Measurements from ENCODE around the gene TOMM34.

The TOMM34 gene

GRCh38 chr20:44932916-44933315 is 27.3 kb downstream of the TOMM34 start:
- no peak for DNase-seq (ENCODE audit: low read depth in 2 of 2, low spot score in 1 of 2)

DNA sequence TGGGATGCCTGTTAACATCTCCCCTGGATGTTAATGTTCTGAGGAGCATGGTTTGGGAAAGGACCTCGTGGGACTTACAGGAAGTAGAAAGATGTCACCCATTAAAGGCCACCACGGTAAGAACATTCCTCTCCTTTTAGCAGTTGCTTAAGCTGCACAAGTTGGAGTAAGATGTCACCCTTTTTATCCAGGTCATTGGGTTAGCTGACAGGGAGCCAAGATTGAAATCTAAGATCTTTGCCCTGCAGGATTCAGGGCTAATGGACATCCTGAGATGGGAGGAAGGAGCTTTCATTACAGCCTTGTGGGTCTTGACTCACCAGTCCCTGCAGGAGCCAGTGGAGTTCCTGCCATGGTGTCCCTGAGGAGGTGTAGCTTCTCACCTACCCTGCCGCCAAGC is 28.3 kb downstream of the TOMM34 start:
- no peak for DNase-seq (ENCODE audit: low read depth in 2 of 2, low spot score in 1 of 2)

- no peak for DNase-seq (ENCODE audit: low read depth in 2 of 2, low spot score in 1 of 2)
These were observed 29.6 kb downstream of the TOMM34 start for GRCh38 chr20:44930517-44931168.

DNA sequence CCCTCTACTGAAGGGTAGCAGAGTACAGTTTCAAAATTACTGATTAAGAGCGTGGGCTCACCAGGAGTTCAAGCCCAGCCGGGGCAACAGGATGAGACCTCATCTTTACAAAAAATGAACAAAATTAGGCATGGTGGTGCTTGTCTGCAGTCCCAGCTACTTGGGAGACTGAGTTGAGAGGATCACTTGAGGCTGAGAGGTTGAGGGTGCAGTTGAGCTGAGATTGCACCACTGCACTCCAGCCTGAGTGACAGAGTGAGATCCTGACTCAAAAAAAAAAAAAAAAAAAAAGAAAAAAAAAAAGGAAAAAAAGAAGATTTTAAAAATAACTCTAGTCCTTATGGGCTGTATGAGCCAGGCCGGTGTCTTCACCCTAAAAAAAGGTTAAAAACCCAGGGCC is 31.6 kb downstream of the TOMM34 start:
- DNase-seq (ENCODE audit: low read depth in 2 of 2, low spot score in 1 of 2) = no peak

- DNase-seq (ENCODE audit: low read depth in 2 of 2, low spot score in 1 of 2) = no peak
These were observed 35.7 kb downstream of the TOMM34 start for GRCh38 chr20:44924541-44924940.

DNA sequence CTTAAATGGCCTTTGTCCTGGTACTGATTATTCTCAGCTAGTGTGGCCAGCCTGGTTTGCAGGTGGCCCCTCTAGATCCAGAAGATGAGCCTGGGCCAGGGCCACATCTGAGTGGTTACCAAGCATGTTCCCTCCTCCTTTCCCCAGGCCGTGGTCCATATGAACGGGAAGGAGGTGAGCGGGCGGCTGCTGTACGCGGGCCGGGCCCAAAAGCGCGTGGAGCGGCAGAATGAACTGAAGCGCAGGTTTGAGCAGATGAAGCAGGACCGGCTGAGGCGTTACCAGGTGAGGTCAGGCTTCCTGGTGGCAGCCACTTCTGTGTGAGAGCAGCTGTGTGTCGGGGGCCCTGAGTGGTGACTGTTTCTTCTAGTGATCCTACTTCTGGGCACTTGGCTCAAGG is 38.8 kb downstream of the TOMM34 start:
- no peak for DNase-seq (ENCODE audit: low read depth in 2 of 2, low spot score in 1 of 2)

GRCh38 chr20:44918761-44919160 is 41.4 kb downstream of the TOMM34 start:
- no peak for DNase-seq (ENCODE audit: low read depth in 2 of 2, low spot score in 1 of 2)

DNA sequence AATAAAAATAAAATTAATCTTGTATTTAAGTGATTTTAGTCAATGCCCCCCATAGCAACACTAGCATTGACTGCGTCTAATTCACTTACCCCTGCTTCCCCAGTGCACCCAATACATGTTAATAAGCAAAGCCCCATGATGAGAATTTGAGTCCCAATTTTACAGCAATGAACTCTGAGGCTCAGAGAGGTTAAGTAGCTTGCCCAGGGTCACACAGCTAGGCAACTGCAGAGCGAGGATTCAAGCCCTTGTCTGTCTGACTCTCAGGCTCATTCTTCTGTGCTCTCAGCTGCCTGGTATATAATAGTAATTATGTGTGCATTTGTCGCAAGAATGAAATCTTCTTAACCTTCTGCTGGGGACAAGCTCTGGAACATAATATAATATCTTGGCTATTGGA is 41.9 kb downstream of the TOMM34 start:
- DNase-seq (ENCODE audit: low read depth in 2 of 2, low spot score in 1 of 2) = no peak

- no peak for DNase-seq (ENCODE audit: low read depth in 2 of 2, low spot score in 1 of 2)
These were observed 42.8 kb downstream of the TOMM34 start for GRCh38 chr20:44917399-44917798.

GRCh38 chr20:44916586-44916985 is 43.6 kb downstream of the TOMM34 start:
- no peak for DNase-seq (ENCODE audit: low read depth in 2 of 2, low spot score in 1 of 2)

DNA sequence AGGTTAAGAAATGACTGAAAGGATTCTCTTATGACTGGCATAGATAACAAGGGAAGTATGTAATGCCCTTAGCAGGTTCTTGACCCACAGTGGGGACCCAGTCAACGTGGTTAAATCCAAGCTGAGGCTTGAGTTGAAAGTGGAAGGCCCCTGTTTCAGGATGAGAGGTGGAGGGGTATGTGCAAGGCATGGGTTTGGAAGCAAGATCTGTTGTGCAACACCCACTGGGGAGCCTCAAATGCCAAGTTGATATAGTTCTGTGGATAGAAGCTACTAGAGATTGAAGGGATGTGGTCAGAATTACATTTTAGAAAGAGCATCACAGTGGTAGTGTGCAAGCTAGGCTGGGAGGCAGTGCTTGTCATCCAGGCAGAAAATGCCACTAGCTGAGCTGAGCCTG is 45.3 kb downstream of the TOMM34 start:
- no peak for DNase-seq (ENCODE audit: low read depth in 2 of 2, low spot score in 1 of 2)

- DNase-seq (ENCODE audit: low read depth in 2 of 2, low spot score in 1 of 2) = no peak
These were observed 48.0 kb downstream of the TOMM34 start for GRCh38 chr20:44912189-44912588.

DNA sequence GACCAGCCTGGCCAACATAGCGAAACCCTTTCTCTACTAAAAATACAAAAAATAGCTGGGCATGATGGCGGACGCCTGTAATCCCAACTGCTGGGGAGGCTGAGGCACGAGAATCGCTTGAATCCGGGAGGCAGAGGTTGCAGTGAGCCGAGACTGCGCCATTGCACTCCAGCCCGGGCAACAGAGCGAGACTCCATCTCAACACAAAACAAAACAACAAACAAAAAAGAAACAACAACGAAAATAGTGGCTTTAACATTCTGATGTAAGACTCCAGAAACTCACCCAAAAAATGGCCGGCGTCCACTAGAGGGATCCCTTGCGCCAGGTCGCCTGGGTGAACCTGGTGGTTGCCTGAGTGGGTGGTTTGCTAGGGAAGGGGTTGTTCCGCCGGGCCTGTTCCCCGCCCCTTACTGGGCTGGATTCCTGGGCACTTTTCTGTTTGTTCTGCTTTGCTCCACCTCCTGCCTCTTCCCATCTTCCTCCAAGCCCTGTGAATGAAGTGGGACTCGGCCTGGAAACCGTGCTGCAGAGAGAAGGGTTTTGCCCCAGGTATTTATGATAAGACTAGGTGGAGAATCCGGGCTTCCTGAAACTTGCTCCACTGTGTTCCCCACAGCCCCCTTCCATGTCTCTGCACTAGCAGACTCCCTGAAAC is 48.8 kb downstream of the TOMM34 start:
- peak in 1 of 2 donors; percentile 18 for DNase-seq (ENCODE audit: low read depth in 2 of 2, low spot score in 1 of 2)

- no peak for DNase-seq (ENCODE audit: low read depth in 2 of 2, low spot score in 1 of 2)
These were observed 49.4 kb downstream of the TOMM34 start for GRCh38 chr20:44910690-44911262.

- DNase-seq (ENCODE audit: low read depth in 2 of 2, low spot score in 1 of 2) = peak; percentile 47 to 55
These were observed 50.1 kb downstream of the TOMM34 start, which contains the start of gene PABPC1L for GRCh38 chr20:44909872-44910689. TSS of gene PABPC1L (plus strand) at chr20:44910060. CDS start at chr20:44910144, 84 bp downstream.

DNA sequence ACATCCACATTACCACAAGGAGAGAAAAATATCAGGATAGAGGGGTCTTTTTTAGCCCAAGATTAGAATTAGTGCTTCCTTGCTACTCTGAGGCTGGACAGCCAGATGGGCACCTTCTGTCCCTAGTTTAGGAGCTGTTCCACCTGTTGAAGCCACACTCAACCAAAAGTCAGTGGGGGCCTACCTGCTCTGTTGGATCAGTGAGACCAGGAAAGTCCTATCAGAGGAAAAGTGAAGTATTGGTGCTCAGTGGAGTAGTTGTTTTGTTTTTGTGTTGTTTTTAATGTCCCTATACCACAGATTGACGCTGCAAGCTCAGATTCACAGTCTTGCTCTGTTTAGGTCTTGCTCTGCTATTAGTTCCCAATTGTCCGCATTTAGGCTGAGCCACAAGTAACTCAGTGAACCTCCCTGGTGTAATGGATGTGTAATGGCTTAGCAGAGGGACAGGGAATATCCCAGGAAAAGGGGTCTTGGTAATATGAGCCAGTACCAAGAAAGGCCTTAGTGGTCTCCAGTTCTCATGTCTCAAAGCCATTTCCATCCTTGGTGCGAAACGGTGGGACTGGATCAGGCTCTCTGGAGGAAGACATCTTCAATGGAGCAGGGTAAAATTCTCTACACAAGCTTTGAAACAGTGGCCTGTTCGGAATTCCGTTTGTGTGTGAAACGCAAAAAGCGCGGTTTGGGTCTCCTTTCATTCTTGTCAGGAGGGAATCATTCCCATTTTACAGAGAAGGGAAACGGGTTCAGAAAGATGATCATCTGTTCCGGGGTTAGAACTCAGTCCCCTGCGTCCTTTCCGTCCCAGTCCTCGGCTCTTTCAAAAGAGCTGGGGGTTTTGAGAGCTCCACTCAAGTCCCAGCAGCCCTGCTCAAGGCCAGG is 51.0 kb downstream of the TOMM34 start:
- DNase-seq (ENCODE audit: low read depth in 2 of 2, low spot score in 1 of 2) = no peak

- DNase-seq (ENCODE audit: low read depth in 2 of 2, low spot score in 1 of 2) = no peak
These were observed 55.8 kb downstream of the TOMM34 start for GRCh38 chr20:44904377-44904776.

DNA sequence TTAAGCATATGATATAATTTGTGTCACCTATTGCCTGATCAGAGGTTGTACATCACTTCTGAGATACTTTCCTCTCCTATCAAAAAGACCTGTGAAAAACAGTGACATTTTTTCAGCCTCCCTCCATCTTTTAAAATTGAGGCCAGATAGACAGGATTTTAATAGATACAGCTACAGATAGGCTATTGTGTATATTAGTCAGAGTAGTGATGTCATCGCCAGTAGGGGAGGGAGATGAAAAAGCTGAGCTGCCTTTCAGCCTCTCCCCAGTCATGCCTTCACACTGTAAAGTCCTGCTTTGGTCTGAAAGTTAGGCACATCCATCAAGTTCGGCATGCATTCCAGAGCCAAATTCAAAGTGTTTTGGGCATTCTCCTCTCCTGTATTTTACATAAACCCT is 58.2 kb downstream of the TOMM34 start:
- no peak for DNase-seq (ENCODE audit: low read depth in 2 of 2, low spot score in 1 of 2)

DNA sequence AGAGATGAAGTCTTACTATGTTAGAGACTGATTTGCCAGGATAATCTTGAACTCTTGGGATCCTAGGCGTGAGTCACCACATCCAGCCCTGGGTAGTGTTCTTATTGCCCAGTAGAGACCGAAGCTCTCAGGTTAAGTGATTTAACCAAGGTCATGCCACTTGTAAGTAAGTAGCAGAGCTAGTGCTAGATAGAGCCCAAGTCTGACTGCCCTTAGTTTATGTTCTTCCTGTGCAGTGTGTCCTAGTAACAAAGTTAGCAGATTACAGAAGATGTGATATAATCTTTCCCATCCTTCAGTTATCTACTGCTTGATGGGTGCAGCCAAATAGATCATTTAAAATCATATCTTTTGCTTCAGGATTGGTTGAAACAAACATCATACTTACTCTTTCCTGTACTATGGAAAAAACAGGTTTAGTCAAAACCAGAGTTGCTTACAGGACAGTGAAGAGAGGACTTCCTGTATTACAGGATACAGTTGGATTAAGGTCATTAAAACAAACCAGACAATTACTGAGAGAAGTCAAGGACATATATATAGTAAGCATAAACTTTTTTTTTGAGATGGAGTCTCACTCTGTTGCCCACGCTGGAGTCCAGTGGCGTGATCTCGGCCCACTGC is 59.9 kb downstream of the TOMM34 start:
- no peak for DNase-seq (ENCODE audit: low read depth in 2 of 2, low spot score in 1 of 2)

DNA sequence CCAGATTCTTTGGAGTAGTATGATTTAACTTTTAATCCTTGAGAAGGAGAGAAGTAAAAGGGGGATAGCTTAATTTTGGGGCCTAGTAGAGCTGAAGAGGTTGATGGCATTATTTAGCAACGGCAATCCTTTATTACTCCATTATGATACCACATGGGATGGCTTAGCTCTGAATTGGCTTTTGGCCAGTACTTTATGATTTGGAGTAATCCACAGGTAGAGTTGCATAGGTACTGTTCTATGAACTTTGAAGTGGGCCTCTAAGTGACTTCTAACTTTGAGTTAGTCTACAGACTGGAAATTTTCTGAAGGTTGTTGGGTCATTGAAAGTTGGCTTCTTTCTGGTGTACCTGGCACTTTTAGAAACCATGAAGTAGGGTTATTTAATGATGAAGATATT is 63.1 kb downstream of the TOMM34 start:
- no peak for DNase-seq (ENCODE audit: low read depth in 2 of 2, low spot score in 1 of 2)
